Adrenal gland (tissue), 12 donors: ENCODE data around the gene PRRT1B. TPM values are rescaled to one million over a fixed set of nuclear protein-coding genes. Genes with fewer than 3 reads are reported as not detected.

Experiments used
- DNase-seq, 7 donors: peaks; one replicate each; pipeline ENCODE4 v3.0.0-alpha.2; 2019 to 2020
- H3K27ac ChIP-seq, 5 donors: fragments of 200-600 bp; sonication (generic) in 4 of 5; 1 replicate in 3 of 5; 2 replicates in 2 of 5; pipeline versions ENCODE4 v1.5.1 to v1.8.0; 2016 to 2020; ENCODE audit warnings: mild to moderate bottlenecking in 1 of 5
- H3K27me3 ChIP-seq: fragments of 200-600 bp; 2 replicates; pipeline ENCODE4 v1.8.0; 2021
- H3K36me3 ChIP-seq, 2 donors: fragments of 200-600 bp; replicated peaks in 1 of 2; 1 replicate in 1 of 2; 2 replicates in 1 of 2; pipeline versions ENCODE4 v1.5.1 to v1.8.0; 2018 to 2022
- H3K4me1 ChIP-seq, 2 donors: fragments of 200-600 bp; replicated peaks in 1 of 2; 1 replicate in 1 of 2; 2 replicates in 1 of 2; pipeline versions ENCODE4 v1.5.1 to v1.8.0; 2018 to 2021
- H3K4me3 ChIP-seq, 4 donors: fragments of 200-600 bp; sonication (generic) in 3 of 4; one replicate each; pipeline ENCODE4 v1.5.1; 2016 to 2018
- H3K9me3 ChIP-seq, 3 donors: fragments of 200-600 bp; sonication (generic) in 1 of 3; replicated peaks in 1 of 3; 1 replicate in 2 of 3; 2 replicates in 1 of 3; pipeline versions ENCODE4 v1.5.1 to v1.8.0; 2016 to 2021
- CTCF ChIP-seq, 6 experiments: fragments of 450-650 bp in 4 of 6; fragments of 200-600 bp in 2 of 6; sonication (generic) in 1 of 6; IDR thresholded peaks; 1 replicate in 5 of 6; 2 replicates in 1 of 6; pipeline versions ENCODE4 v1.5.1 to v1.8.0; 2016 to 2021; ENCODE audit warnings: antibody characterized with exemption in 6 of 6, mild to moderate bottlenecking in 2 of 6, moderate library complexity in 1 of 6
- POLR2A ChIP-seq, 2 donors: fragments of 450-650 bp; IDR thresholded peaks; one replicate each; pipeline ENCODE4 v1.6.1; 2017; ENCODE audit warnings: antibody characterized with exemption in 2 of 2, mild to moderate bottlenecking in 2 of 2, moderate library complexity in 1 of 2
- WGBS, 4 donors: extraction: QIAGEN DNeasy Blood & Tissue Kit in 2 of 4; methylation state at CpG; one replicate each; pipeline versions ENCODE4 v1.1.5 to v1.1.7; 2013 to 2017; 5-methylcytosine and 5-hydroxymethylcytosine counted together
- intact Hi-C, 2 donors: fragments of 100-400 bp; cut with DNase I; formaldehyde crosslinking; loops; one replicate each; pipeline versions ENCODE4 v1.14.1 to v1.15.0; 2022 to 2023
- polyA plus RNA-seq, 3 donors: library from polyadenylated mRNA; stranded (reverse); fragments of 200-250 nt in 2 of 3; fragments of 350-450 nt in 1 of 3; fragmentation: Illumina TruSeq in 1 of 3; extraction: RNeasy Lipid Tissue Mini Kit (QIAGEN cat#74804) in 1 of 3; gene quantifications; one replicate each; pipeline ENCODE4 v1.2.3, GENCODE V29; 2013 to 2014
- total RNA-seq, 9 donors: library from RNA; depleted of rRNA in 4 of 9; stranded (reverse); fragments of >200 nt in 4 of 9; fragments of 120-200 nt in 1 of 9; fragmentation: NEBNext Ultra II Directional in 1 of 9; extraction: Animal tissue kit (Norgen Biotek cat#: 25700) in 1 of 9; gene quantifications; one replicate each; pipeline versions ENCODE4 v1.1.0 to v1.2.4, GENCODE V29; 2013 to 2023
- donor health status: healthy with polysubstance abuse.
- donor health status: Bipolar disorder and iron deficiency.
- donor health status: DM: yes; HTN: yes; CAD: no.
- donor health status: DM: no; HTN: no; CAD: no.
- donor health status: DM: no; HTN: no; CAD: no.
- donor health status: DM: yes; HTN: yes; CAD: no.

PRRT1B gene
- total and polyA plus RNA-seq, 12 donors, result not detected

- no peak overlapping the region for H3K4me3 ChIP-seq
- H3K36me3 ChIP-seq, result no peaks in the 10 kb centered on the region
- no peaks in the 10 kb centered on the region for H3K9me3 ChIP-seq
- intact Hi-C loops, result no loop called here
- H3K27me3 ChIP-seq, result peaks cover 16% of the 10 kb centered on the region
- WGBS, 4 donors, result 60 to 93% (median 77%) methylated on average over 1 of the region's 1 CpG
- no peaks in the 10 kb centered on the region for H3K4me1 ChIP-seq
- no peak overlapping the region for H3K27ac ChIP-seq
- DNase-seq, result no peak
- TF ChIP-seq CTCF (IDR thresholded peaks at IDR 0.05) (no peak), POLR2A (IDR thresholded peaks at IDR 0.05) (no peak)
Observed at GRCh38 chr9:131559421-131560000, 14.2 kb downstream of the PRRT1B start.

- 63 to 73% (median 69%) methylated on average over 9 of the region's 9 CpGs for WGBS, 4 donors
Observed at GRCh38 chr9:131562032-131562959, 17.0 kb downstream of the PRRT1B start.

GRCh38 chr9:131565369-131565768 is 20.0 kb downstream of the PRRT1B start:
- DNase-seq, result no peak
- no peaks in the 10 kb centered on the region for H3K4me1 ChIP-seq
- H3K36me3 ChIP-seq, result no peaks in the 10 kb centered on the region
- no peaks in the 10 kb centered on the region for H3K9me3 ChIP-seq
- intact Hi-C loops, result no loop called here
- TF ChIP-seq POLR2A (IDR thresholded peaks at IDR 0.05) (no peak), CTCF (IDR thresholded peaks at IDR 0.05) (no peak)
- H3K27me3 ChIP-seq, result no peaks in the 10 kb centered on the region
- no peak overlapping the region for H3K27ac ChIP-seq
- H3K4me3 ChIP-seq, result no peak overlapping the region
- WGBS, 4 donors, result 91 to 96% (median 92%) methylated on average over 5 of the region's 5 CpGs

More at GRCh38 chr9:131562032-131562959, 17.0 kb downstream of the PRRT1B start:
- H3K4me3 ChIP-seq, result no peak overlapping the region
- no peaks in the 10 kb centered on the region for H3K36me3 ChIP-seq
- no peaks in the 10 kb centered on the region for H3K9me3 ChIP-seq
- H3K27ac ChIP-seq, result no peak overlapping the region
- DNase-seq, result no peak
- intact Hi-C loops, result no loop called here
- H3K27me3 ChIP-seq, result no peaks in the 10 kb centered on the region
- no peaks in the 10 kb centered on the region for H3K4me1 ChIP-seq
- TF ChIP-seq POLR2A (IDR thresholded peaks at IDR 0.05) (no peak), CTCF (IDR thresholded peaks at IDR 0.05) (no peak)

GRCh38 chr9:131566158-131566557 is 20.8 kb downstream of the PRRT1B start:
- Histone ChIP-seq H3K4me1 (no peaks in the 10 kb centered on the region), H3K4me3 (no peak overlapping the region), H3K27ac (no peak overlapping the region), H3K27me3 (no peaks in the 10 kb centered on the region), H3K36me3 (no peaks in the 10 kb centered on the region), H3K9me3 (no peaks in the 10 kb centered on the region)
- 96 to 100% (median 98%) methylated on average over 3 of the region's 3 CpGs for WGBS, 4 donors
- TF ChIP-seq POLR2A (IDR thresholded peaks at IDR 0.05) (no peak), CTCF (IDR thresholded peaks at IDR 0.05) (no peak)
- intact Hi-C loops, result no loop called here
- DNase-seq, result no peak
